ENCODE results near the gene CEACAM18.

Gene CEACAM18

DNA sequence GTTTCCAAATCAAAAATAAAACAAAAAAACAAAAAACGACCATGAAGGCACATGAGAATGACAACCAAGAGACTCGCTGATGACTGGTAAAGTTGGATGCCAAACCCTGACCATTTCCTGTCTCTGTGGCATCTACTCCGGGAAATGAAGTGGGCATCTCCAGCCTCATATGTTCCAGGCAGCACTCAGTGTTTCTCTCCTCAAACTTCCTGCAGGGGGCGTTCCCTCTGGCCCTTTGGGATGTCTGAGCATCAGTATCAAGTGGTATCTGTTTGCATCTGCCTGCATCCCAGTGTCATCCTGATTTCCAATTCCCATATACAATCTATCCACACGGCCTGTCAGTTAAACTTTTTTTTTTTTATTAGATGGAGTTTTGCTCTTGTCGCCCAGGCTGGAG, 33.0 kb downstream of the CEACAM18 start:
- H3K27ac Mint-ChIP-seq: no peak overlapping the region
- peaks cover 3% of the 10 kb centered on the region for H3K27me3 Mint-ChIP-seq (ENCODE audit: low read depth)
- H3K36me3 Mint-ChIP-seq (ENCODE audit: low read depth): no peaks in the 10 kb centered on the region
- no peaks in the 10 kb centered on the region for H3K4me1 Mint-ChIP-seq
- peaks cover 3% of the 10 kb centered on the region for H3K9me3 Mint-ChIP-seq
- no peak overlapping the region for H3K4me3 Mint-ChIP-seq
- no peak for TF ChIP-seq CTCF (IDR thresholded peaks at IDR 0.05; ENCODE audit: unreplicated experiment in 3 of 3)

GRCh38 chr19:51513968-51514367, 35.6 kb downstream of the CEACAM18 start:
- H3K27me3 Mint-ChIP-seq (ENCODE audit: low read depth): peaks cover 3% of the 10 kb centered on the region
- no peak overlapping the region for H3K4me3 Mint-ChIP-seq
- H3K9me3 Mint-ChIP-seq: peaks cover 3% of the 10 kb centered on the region
- H3K4me1 Mint-ChIP-seq: no peaks in the 10 kb centered on the region
- H3K27ac Mint-ChIP-seq: no peak overlapping the region
- TF ChIP-seq CTCF (IDR thresholded peaks at IDR 0.05; ENCODE audit: unreplicated experiment in 3 of 3): no peak
- H3K36me3 Mint-ChIP-seq (ENCODE audit: low read depth): no peaks in the 10 kb centered on the region

- peaks cover 3% of the 10 kb centered on the region for H3K27me3 Mint-ChIP-seq (ENCODE audit: low read depth)
- H3K27ac Mint-ChIP-seq: no peak overlapping the region
- H3K36me3 Mint-ChIP-seq (ENCODE audit: low read depth): no peaks in the 10 kb centered on the region
- no peak overlapping the region for H3K4me3 Mint-ChIP-seq
- H3K4me1 Mint-ChIP-seq: no peaks in the 10 kb centered on the region
- peaks cover 3% of the 10 kb centered on the region for H3K9me3 Mint-ChIP-seq
- peak; percentile 66 to 71 (median 70) for TF ChIP-seq CTCF (IDR thresholded peaks at IDR 0.05; ENCODE audit: unreplicated experiment in 3 of 3)
Measured at GRCh38 chr19:51514866-51515481, 36.6 kb downstream of the CEACAM18 start.

- H3K9me3 Mint-ChIP-seq: peaks cover 3% of the 10 kb centered on the region
- H3K4me1 Mint-ChIP-seq: no peaks in the 10 kb centered on the region
- H3K27me3 Mint-ChIP-seq (ENCODE audit: low read depth): peaks cover 11% of the 10 kb centered on the region
- H3K36me3 Mint-ChIP-seq (ENCODE audit: low read depth): no peaks in the 10 kb centered on the region
- H3K4me3 Mint-ChIP-seq: no peak overlapping the region
- no peak overlapping the region for H3K27ac Mint-ChIP-seq
- no peak for TF ChIP-seq CTCF (IDR thresholded peaks at IDR 0.05; ENCODE audit: unreplicated experiment in 3 of 3)
Measured at GRCh38 chr19:51520728-51521127, 42.4 kb downstream of the CEACAM18 start.

GRCh38 chr19:51521357-51521756, 43.0 kb downstream of the CEACAM18 start:
- no peak overlapping the region for H3K4me3 Mint-ChIP-seq
- peaks cover 3% of the 10 kb centered on the region for H3K9me3 Mint-ChIP-seq
- no peaks in the 10 kb centered on the region for H3K36me3 Mint-ChIP-seq (ENCODE audit: low read depth)
- H3K27me3 Mint-ChIP-seq (ENCODE audit: low read depth): peaks cover 11% of the 10 kb centered on the region
- H3K27ac Mint-ChIP-seq: no peak overlapping the region
- TF ChIP-seq CTCF (IDR thresholded peaks at IDR 0.05; ENCODE audit: unreplicated experiment in 3 of 3): no peak
- H3K4me1 Mint-ChIP-seq: no peaks in the 10 kb centered on the region

- H3K27ac Mint-ChIP-seq: no peak overlapping the region
- no peaks in the 10 kb centered on the region for H3K36me3 Mint-ChIP-seq (ENCODE audit: low read depth)
- TF ChIP-seq CTCF (IDR thresholded peaks at IDR 0.05; ENCODE audit: unreplicated experiment in 3 of 3): no peak
- no peaks in the 10 kb centered on the region for H3K4me1 Mint-ChIP-seq
- H3K4me3 Mint-ChIP-seq: no peak overlapping the region
- H3K9me3 Mint-ChIP-seq: peaks cover 3% of the 10 kb centered on the region
- H3K27me3 Mint-ChIP-seq (ENCODE audit: low read depth): peaks cover 11% of the 10 kb centered on the region
Measured at GRCh38 chr19:51521781-51522180, 43.4 kb downstream of the CEACAM18 start.

Measured in nephron (organoid).